Kidney capillary endothelial cell (primary cell): ENCODE measurements around the gene HNRNPCL4.
"Not testable (repeated sequence)": the region's sequence is repeated elsewhere in the genome, so short reads cannot be mapped to it uniquely, and the experiment has no call there.

Source experiments
- DNase-seq: peaks from one replicate; pipeline ENCODE4 v3.0.0-alpha.2; 2018; ENCODE audit warnings: low spot score

HNRNPCL4 gene

DNA sequence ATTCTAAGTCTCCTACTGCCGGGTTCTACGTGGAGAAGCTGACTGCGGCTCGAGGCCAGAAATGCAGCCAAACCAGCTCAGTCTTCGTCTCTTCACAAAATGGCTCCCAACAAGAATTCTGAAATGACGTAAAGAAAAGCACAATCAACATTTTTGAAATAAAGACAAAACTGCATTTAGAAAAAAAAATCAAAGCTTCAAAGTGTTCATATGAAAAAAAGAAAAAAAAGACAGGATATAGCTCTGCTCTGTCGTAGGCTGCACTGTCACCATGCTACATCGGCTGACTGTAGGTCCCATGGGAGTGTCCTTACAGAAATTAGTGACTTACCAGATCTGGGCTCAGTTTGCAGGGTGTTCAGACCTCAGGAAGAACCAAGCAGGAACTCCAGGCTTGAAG, at the start of gene HNRNPCL4:
Gene HNRNPCL4 (minus strand): TSS at position 101 of the 400 bp plus-strand sequence. CDS start 164 bp downstream, outside the sequence.
- not testable (repeated sequence) for DNase-seq

DNA sequence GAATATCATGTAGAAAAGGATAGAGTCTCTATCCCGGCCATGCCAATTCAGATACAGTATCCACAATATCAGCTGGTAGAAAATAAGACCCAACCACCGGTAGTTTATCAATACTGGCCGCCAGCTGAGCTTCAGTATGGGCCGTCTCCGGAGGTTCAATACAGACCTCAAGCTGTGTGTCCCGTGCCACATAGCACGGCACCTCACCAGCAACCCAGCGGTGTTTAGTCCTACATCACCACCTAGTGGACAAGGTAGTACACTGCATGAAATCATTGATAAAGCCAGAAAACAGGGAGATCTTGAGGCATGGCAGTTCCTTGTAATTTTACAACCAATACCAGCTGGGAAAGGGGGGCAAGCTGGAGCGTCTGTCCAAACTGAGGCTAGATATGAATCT, 43.3 kb upstream of the HNRNPCL4 start:
- not testable (repeated sequence) for DNase-seq

DNA sequence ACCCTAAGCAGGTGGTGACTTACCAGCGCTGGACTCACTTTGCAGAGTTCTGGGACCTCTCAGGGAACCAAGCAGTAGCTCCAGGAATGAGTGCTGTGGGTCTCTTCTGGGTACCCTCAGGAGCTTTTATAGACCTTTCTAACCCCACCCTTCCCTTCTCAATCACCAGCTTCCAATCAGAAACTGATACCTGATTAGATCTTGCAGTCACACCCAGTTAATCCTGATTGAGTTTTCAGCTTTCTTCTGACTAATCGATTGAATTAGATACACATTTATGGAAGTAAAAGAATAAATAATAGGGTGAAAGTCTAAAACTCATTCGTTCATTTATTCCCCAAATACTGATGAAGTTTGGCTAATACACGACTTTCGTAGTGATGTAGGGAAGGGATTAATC, 35.9 kb upstream of the HNRNPCL4 start, which contains the start of gene PRAMEF13:
Gene PRAMEF13 (minus strand): TSS at position 101 of the 400 bp plus-strand sequence. CDS start 1,820 bp downstream, outside the sequence.
- not testable (repeated sequence) for DNase-seq

DNA sequence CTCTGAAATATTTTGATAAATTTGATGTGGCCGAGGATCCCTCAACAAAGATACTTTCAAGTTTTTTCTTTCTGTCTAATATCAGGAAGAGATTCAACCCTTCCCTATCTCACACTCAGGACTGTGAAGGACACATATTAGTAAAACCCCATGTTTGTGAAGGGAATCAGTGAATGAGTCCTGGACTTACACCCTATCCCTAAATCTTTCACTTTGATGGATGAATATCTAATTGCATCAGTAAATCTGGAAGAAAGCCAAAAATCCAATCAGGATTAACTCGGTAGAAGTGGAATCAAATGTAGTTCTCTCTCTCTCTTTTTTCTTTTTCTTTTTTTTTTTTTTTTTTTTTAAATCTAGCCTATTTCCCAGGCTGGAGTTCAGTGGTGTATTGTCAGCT, 6.1 kb upstream of the HNRNPCL4 start, which contains the start of gene PRAMEF9:
Gene PRAMEF9 (plus strand): TSS at position 301 of the 400 bp plus-strand sequence. CDS start 3,433 bp downstream, outside the sequence.
- DNase-seq: not testable (repeated sequence)

DNA sequence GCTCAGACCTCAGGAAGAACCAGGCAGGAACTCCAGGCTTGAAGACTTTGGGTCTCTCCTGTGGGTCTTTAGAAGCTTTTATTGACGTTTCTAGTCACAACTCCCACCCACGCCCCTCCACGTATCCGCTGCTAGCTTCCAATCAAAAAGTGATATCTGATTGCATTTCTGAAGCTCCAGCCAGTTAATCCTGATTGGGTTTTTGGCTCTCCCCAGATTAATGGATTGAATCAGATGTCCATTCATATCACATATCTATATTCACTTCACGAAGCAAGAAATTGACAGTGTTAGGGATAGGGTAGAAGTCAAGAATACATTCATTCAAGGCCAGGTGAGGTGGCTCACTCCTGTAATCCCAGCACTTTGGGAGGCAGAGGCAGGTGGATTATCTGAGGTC, 9.5 kb downstream of the HNRNPCL4 start, which contains the start of gene PRAMEF26:
Gene PRAMEF26 (minus strand): TSS at position 101 of the 400 bp plus-strand sequence. CDS start 2,914 bp downstream, outside the sequence.
- DNase-seq: not testable (repeated sequence)

DNA sequence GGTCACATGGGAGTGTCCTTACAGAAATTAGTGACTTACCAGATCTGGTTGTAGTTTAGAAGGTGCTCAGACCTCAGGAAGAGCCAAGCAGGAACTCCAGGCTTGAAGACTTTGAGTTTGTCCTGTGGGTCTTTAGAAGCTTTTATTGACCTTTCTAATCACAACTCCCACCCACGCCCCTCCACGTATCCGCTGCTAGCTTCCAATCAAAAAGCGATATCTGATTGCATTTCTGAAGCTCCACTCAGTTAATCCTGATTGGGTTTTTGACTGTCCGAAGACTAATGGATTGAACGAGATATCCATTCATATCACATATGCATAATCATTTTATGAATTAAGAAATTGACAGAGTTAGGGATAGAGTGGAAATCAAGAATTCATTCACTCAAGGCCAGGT, 48.7 kb downstream of the HNRNPCL4 start, which contains the start of gene HNRNPCL2:
Gene HNRNPCL2 (minus strand): TSS at position 101 of the 400 bp plus-strand sequence. CDS start 454 bp downstream, outside the sequence.
- not testable (repeated sequence) for DNase-seq
